K562 (cell line): ENCODE data around the gene UNC119. TPM values are rescaled to one million over a fixed set of nuclear protein-coding genes. Genes with fewer than 3 reads are reported as not detected.

Experiments used
- ATAC-seq: fragments of 200-7000 bp; cut with Tn5 transposase; 3 replicates; pipeline ENCODE4 v1.9.1; 2020; ENCODE audit warnings: moderate library complexity
- BruUV-seq: library from RNA; stranded (reverse); fragments of 400-500 nt; replicated peaks from 2 replicates; lab custom pipeline; 2021; lab: Mats Ljungman, UMichigan
- CTCF ChIA-PET: fragments of 300-600 bp; formaldehyde crosslinking; extraction: SDS; loops from one replicate; lab custom pipeline; 2021; ENCODE audit warnings: low intra/inter-chr PET ratio; lab: Yijun Ruan, JAX
- POLR2A ChIA-PET: fragments of 300-600, 350-650 bp; sonication (Branson Sonifier 250); formaldehyde crosslinking; extraction: SDS; loops from one replicate; lab custom pipeline; 2021; ENCODE audit warnings: antibody characterized with exemption, inconsistent platforms; lab: Yijun Ruan, JAX
- DNase-seq, 4 experiments: peaks; one replicate each; pipeline versions ENCODE4 v3.0.0 to v3.0.0-alpha.2; 2011 to 2018; ENCODE audit warnings: low spot score in 3 of 4, mixed read lengths in 3 of 4; ENCODE audit errors: extremely low read depth in 1 of 4
- FAIRE-seq: peaks from 2 replicates; lab custom pipeline; 2011; peaks lifted over from hg19 to GRCh38; lab: Jason Lieb, UNC
- H2AFZ ChIP-seq: 2 replicates; pipeline ENCODE4 v1.6.0; 2011; ENCODE audit warnings: low read depth, low read length, control low read depth, inconsistent platforms
- H3K27ac ChIP-seq: fragments of 200-600 bp; 3 replicates; pipeline ENCODE4 v1.8.0; 2011; ENCODE audit warnings: low read depth, mild to moderate bottlenecking, control low read depth, inconsistent platforms, low read length, moderate library complexity, mixed read lengths; ENCODE audit errors: extremely low read depth
- H3K27me3 ChIP-seq, 2 experiments: fragments of 300-600 bp in 1 of 2; 2 replicates in 1 of 2; 3 replicates in 1 of 2; pipeline versions ENCODE4 v1.6.0 to v1.8.0; 2011; ENCODE audit warnings: inconsistent platforms in 2 of 2, low read length in 2 of 2, mild to moderate bottlenecking in 1 of 2, mixed read lengths in 1 of 2, moderate library complexity in 1 of 2; ENCODE audit not compliant: control insufficient read depth in 2 of 2, insufficient read depth in 2 of 2
- H3K36me3 ChIP-seq: fragments of 300-600 bp; 3 replicates; pipeline ENCODE4 v1.8.0; 2011; ENCODE audit warnings: mild to moderate bottlenecking, low read length, inconsistent platforms; ENCODE audit not compliant: control insufficient read depth, insufficient read depth
- H3K4me1 ChIP-seq, 2 experiments: fragments of 200-600 bp in 1 of 2; replicated peaks in 1 of 2; 2 replicates in 1 of 2; 3 replicates in 1 of 2; pipeline versions ENCODE4 v1.5.1 to v1.8.0; 2011; ENCODE audit warnings: inconsistent platforms in 2 of 2, low read length in 2 of 2, mild to moderate bottlenecking in 1 of 2, mixed read lengths in 1 of 2, moderate library complexity in 1 of 2; ENCODE audit not compliant: control insufficient read depth in 2 of 2, insufficient read depth in 2 of 2
- H3K4me2 ChIP-seq: 2 replicates; pipeline ENCODE4 v1.6.1; 2011; ENCODE audit warnings: low read length, control low read depth, inconsistent platforms, mixed read lengths; ENCODE audit not compliant: insufficient read depth
- H3K4me3 ChIP-seq: fragments of 200-600 bp; sonication (generic), shearing (Covaris generic); 2 replicates; pipeline ENCODE4 v1.5.1; 2016; ENCODE audit warnings: control low read depth, inconsistent platforms
- H3K79me2 ChIP-seq: fragments of 200-600 bp; 3 replicates; pipeline ENCODE4 v1.8.0; 2011; ENCODE audit warnings: low read length, inconsistent platforms; ENCODE audit not compliant: control insufficient read depth, insufficient read depth
- H3K9ac ChIP-seq, 2 experiments: 2 replicates each; pipeline versions ENCODE4 v1.6.0 to v1.6.1; 2011; ENCODE audit warnings: low read depth in 2 of 2, low read length in 2 of 2, control low read depth in 1 of 2, inconsistent platforms in 1 of 2, mild to moderate bottlenecking in 1 of 2, mixed read lengths in 1 of 2; ENCODE audit not compliant: insufficient read depth in 1 of 2
- H3K9me1 ChIP-seq: one replicate; pipeline ENCODE4 v1.6.0; 2011; ENCODE audit warnings: inconsistent platforms, mild to moderate bottlenecking, low read length, moderate library complexity; ENCODE audit not compliant: control insufficient read depth, insufficient read depth
- H3K9me3 ChIP-seq: replicated peaks from 2 replicates; pipeline ENCODE4 v1.5.1; 2011; ENCODE audit warnings: low read depth, low read length, inconsistent platforms; ENCODE audit not compliant: control insufficient read depth, insufficient read depth
- H4K20me1 ChIP-seq: replicated peaks from 2 replicates; pipeline ENCODE4 v1.6.1; 2011; ENCODE audit warnings: low read length, inconsistent platforms, mixed read lengths; ENCODE audit not compliant: control insufficient read depth, insufficient read depth
- EP300 ChIP-seq: IDR thresholded peaks from 2 replicates; pipeline ENCODE4 v1.6.1; 2012; ENCODE audit warnings: low read length, improper control_type of control experiment
- GATAD2B ChIP-seq: fragments of 450-650 bp; IDR thresholded peaks from 2 replicates; pipeline ENCODE4 v1.6.1; 2017; ENCODE audit warnings: mild to moderate bottlenecking, borderline replicate concordance
- KDM2B ChIP-seq: fragments of 250-450 bp; sonication (Bioruptor Pico); IDR thresholded peaks from 2 replicates; pipeline ENCODE4 v1.8.0; 2021; ENCODE audit warnings: mild to moderate bottlenecking, moderate library complexity
- KLF16 ChIP-seq: IDR thresholded peaks from 2 replicates; pipeline ENCODE4 v1.6.1; 2016; ENCODE audit warnings: antibody characterized with exemption
- MCM2 ChIP-seq: fragments of 450-650 bp; IDR thresholded peaks from 2 replicates; pipeline ENCODE4 v1.6.1; 2017; ENCODE audit warnings: low read depth, mild to moderate bottlenecking
- NFRKB ChIP-seq: fragments of 450-650 bp; IDR thresholded peaks from 2 replicates; pipeline ENCODE4 v1.6.1; 2016; ENCODE audit warnings: low read depth
- NR2C1 ChIP-seq, 2 experiments: fragments of 450-650 bp; IDR thresholded peaks; 2 replicates each; pipeline ENCODE4 v1.6.1; 2017; ENCODE audit warnings: mild to moderate bottlenecking in 2 of 2, antibody characterized with exemption in 1 of 2, inconsistent platforms in 1 of 2, missing compliant biosample characterization in 1 of 2, missing genetic modification characterization in 1 of 2
- PHB ChIP-seq: fragments of 250-450 bp; sonication (Bioruptor Pico); IDR thresholded peaks from 2 replicates; pipeline ENCODE4 v1.5.0; 2021
- SMC3 ChIP-seq: conservative IDR thresholded peaks from 2 replicates; pipeline ENCODE4 v1.6.1; 2011; ENCODE audit warnings: low read depth, low read length, improper control_type of control experiment; ENCODE audit not compliant: insufficient read depth
- TAF9B ChIP-seq: fragments of 450-650 bp; IDR thresholded peaks from 2 replicates; pipeline ENCODE4 v1.6.1; 2018; ENCODE audit warnings: mild to moderate bottlenecking; ENCODE audit not compliant: partially characterized antibody
- TRIM28 ChIP-seq: fragments of 450-650 bp; IDR thresholded peaks from 2 replicates; pipeline ENCODE4 v1.6.1; 2017
- ZNF140 ChIP-seq: fragments of 250-450 bp; sonication (Bioruptor Pico); IDR thresholded peaks from 2 replicates; pipeline ENCODE4 v1.8.0; 2021; ENCODE audit warnings: moderate library complexity, mild to moderate bottlenecking, inconsistent platforms
- ZNF431 ChIP-seq: sonication (generic); formaldehyde crosslinking; IDR thresholded peaks from 2 replicates; pipeline ENCODE4 v1.8.0; 2022; ENCODE audit warnings: mild to moderate bottlenecking, missing genetic modification reagents
- ZNF79 ChIP-seq: fragments of 250-450 bp; sonication (Bioruptor Pico); IDR thresholded peaks from 2 replicates; pipeline ENCODE4 v1.4.0; 2020; ENCODE audit warnings: low read depth, mild to moderate bottlenecking, moderate library complexity
- WGBS: fragments of 100-300 bp; shearing (Covaris generic); methylation state at CpG from one replicate; pipeline ENCODE4 v1.1.6; 2016; ENCODE audit warnings: low coverage, mixed read lengths; ENCODE audit not compliant: insufficient coverage; ENCODE audit errors: missing lambda C conversion rate; 5-methylcytosine and 5-hydroxymethylcytosine counted together
- in situ Hi-C: fragments of 300-500 bp; cut with MboI; formaldehyde crosslinking; loops from 4 replicates; pipeline ENCODE4 v1.15.0; 2018; ENCODE audit warnings: inconsistent platforms, mixed read lengths
- intact Hi-C: fragments of 100-400 bp; cut with micrococcal nuclease; formaldehyde crosslinking; loops from 2 replicates; pipeline ENCODE4 v1.14.2; 2022
- polyA plus RNA-seq, 8 experiments: library from polyadenylated mRNA; depleted of rRNA in 4 of 8; stranded (reverse) in 5 of 8; unstranded in 3 of 8; fragments of >200 nt; fragmentation: Nextera tagmentation in 2 of 8; fragmentation: Illumina TruSeq in 1 of 8; extraction: Ambion mirVana in 2 of 8; extraction: Trizol in 1 of 8; gene quantifications; 2 replicates each; pipeline versions ENCODE4 v1.2.1 to v1.2.3, GENCODE V29; 2011 to 2014; ENCODE audit warnings: inconsistent platforms in 1 of 8, missing spikeins in 1 of 8
- total RNA-seq, 7 experiments: library from RNA; depleted of rRNA in 6 of 7; stranded (reverse); fragments of >200 nt in 6 of 7; fragmentation: Illumina TruSeq in 2 of 7; extraction: Trizol in 2 of 7; gene quantifications; 2 replicates each; pipeline versions ENCODE4 v1.2.1 to v1.2.3, GENCODE V29; 2011 to 2021; ENCODE audit warnings: low replicate concordance in 1 of 7

Gene UNC119
- total and polyA plus RNA-seq, 9 of the 15 experiments (the other 6 are each of a cell fraction or from before 2014, with no cell fraction given): 0.37 to 47.7 (median 16.3) TPM

GRCh38 chr17:28563475-28563874 is 11.1 kb upstream of the UNC119 start:
- WGBS: 97% methylated on average over 3 of the region's 3 CpGs
- H3K4me3 ChIP-seq: no peak overlapping the region
- no peak overlapping the region for H3K4me2 ChIP-seq
- in situ Hi-C loops (no loop called here), intact Hi-C loops (no loop called here)
- BruUV-seq: no TSS peak
- no peaks in the 10 kb centered on the region for H3K27me3 ChIP-seq
- POLR2A ChIA-PET: interaction anchor here (1.5 kb wide), 1 partner anchor 9 kb away, joined by 6 read pairs; no protein-coding TSS in a partner anchor
- H2AFZ ChIP-seq: no peak overlapping the region
- no peak overlapping the region for H3K9ac ChIP-seq
- TF ChIP-seq ZNF431 (CRISPR knock-in tag): no peak
- no peak for TF ChIP-seq PHB (CRISPR knock-in tag)
- TF ChIP-seq TAF9B: no peak
- no peak for TF ChIP-seq GATAD2B
- TF ChIP-seq MCM2: no peak
- TF ChIP-seq NFRKB: no peak
- no peak for TF ChIP-seq KDM2B (CRISPR knock-in tag)
- TF ChIP-seq EP300: no peak
- TF ChIP-seq SMC3: no peak
- no peak for TF ChIP-seq KLF16
- TF ChIP-seq ZNF79 (CRISPR knock-in tag): no peak
- no peak for TF ChIP-seq ZNF140 (CRISPR knock-in tag)
- TF ChIP-seq NR2C1 (IDR thresholded peaks at IDR 0.05): no peak
- no peak for TF ChIP-seq NR2C1 (tag; IDR thresholded peaks at IDR 0.05)
- TF ChIP-seq TRIM28: no peak
- ATAC-seq (no peak), FAIRE-seq (no peak), DNase-seq (no peak)
- no peaks in the 10 kb centered on the region for H4K20me1 ChIP-seq
- H3K27ac ChIP-seq: no peak overlapping the region
- H3K36me3 ChIP-seq: peaks cover 77% of the 10 kb centered on the region
- H3K79me2 ChIP-seq: peaks cover 50% of the 10 kb centered on the region
- CTCF ChIA-PET: no interaction called here
- peaks cover 0 to 1% of the 10 kb centered on the region in 2 experiments; a peak in 2 of 5 replicates for H3K4me1 ChIP-seq
- H3K9me1 ChIP-seq: no peaks in the 10 kb centered on the region
- H3K9me3 ChIP-seq: no peaks in the 10 kb centered on the region
